ENCODE results near the gene GGT6. TPM values are rescaled to one million over a fixed set of nuclear protein-coding genes. Genes with fewer than 3 reads are reported as not detected.
"Not testable (repeated sequence)": the region's sequence is repeated elsewhere in the genome, so short reads cannot be mapped to it uniquely, and the experiment has no call there.

GGT6 gene
- polyA plus RNA-seq, 2 of the 4 experiments (the other 2 are of a cell fraction) = not detected

- no peak for TF ChIP-seq RCOR1 (IDR thresholded peaks at IDR 0.05; ENCODE audit: low read depth, low read length)
These were observed 19.3 kb upstream of the GGT6 start (continued) for GRCh38 chr17:4579678-4580077.

DNA sequence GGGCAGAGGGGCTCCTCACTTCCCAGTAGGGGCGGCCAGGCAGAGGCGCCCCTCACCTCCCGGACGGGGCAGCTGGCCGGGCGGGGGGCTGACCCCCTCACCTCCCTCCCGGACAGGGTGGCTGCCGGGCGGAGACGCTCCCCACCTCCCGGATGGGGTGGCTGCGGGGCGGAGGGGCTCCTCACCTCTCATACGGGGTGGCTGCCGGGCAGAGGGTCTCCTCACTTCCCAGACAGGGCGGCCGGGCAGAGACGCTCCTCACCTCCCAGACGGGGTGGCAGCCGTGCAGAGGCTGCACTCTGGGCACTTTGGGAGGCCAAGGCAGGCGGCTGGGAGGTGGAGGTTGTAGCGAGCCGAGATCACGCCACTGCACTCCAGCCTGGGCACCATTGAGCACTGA lies 18.0 kb upstream of the GGT6 start:
- H3K4me2 ChIP-seq; H3K27ac ChIP-seq; POLR2A ChIA-PET; ATAC-seq; DNase-seq (ENCODE audit: low read depth in 1 of 2, low spot score in 1 of 2); FAIRE-seq; H3K4me3 ChIP-seq; H3K9me3 ChIP-seq; H3K4me1 ChIP-seq: not testable (repeated sequence)
- CTCF ChIA-PET = interaction anchor here (0.9 to 4.2 kb wide), 5 partner anchors 11 to 47 kb away, joined by 3 to 48 read pairs (median 5); no protein-coding TSS in a partner anchor
- 87% methylated on average over 6 of the region's 24 CpGs for WGBS (ENCODE audit: missing lambda C conversion rate)

GRCh38 chr17:4577386-4577993 lies 17.1 kb upstream of the GGT6 start:
- no peak for DNase-seq (ENCODE audit: low read depth in 1 of 2, low spot score in 1 of 2)
- no peak for FAIRE-seq
- CTCF ChIA-PET = interaction anchor here (0.8 to 4.2 kb wide), 11 partner anchors 10 to 312 kb away, joined by 3 to 48 read pairs (median 4); no protein-coding TSS in a partner anchor
- Histone ChIP-seq H3K4me3 (no peak overlapping the region), H3K27ac (no peak overlapping the region), H3K9me3 (no peaks in the 10 kb centered on the region), H3K4me1 (peaks cover 6% of the 10 kb centered on the region; the same call in 1 of the 3 replicates), H3K4me2 (no peak overlapping the region)
- POLR2A ChIA-PET = no interaction called here
- no peak for ATAC-seq
- TF ChIP-seq MYC (IDR thresholded peaks at IDR 0.05; ENCODE audit: borderline replicate concordance, low read length) = no peak
- no peak for TF ChIP-seq CHD4 (IDR thresholded peaks at IDR 0.05; ENCODE audit: borderline replicate concordance)
- no peak for TF ChIP-seq SMC3 (IDR thresholded peaks at IDR 0.05)
- TF ChIP-seq PBX3 (IDR thresholded peaks at IDR 0.05) = no peak
- 75% methylated on average over 8 of the region's 8 CpGs for WGBS (ENCODE audit: missing lambda C conversion rate)

DNA sequence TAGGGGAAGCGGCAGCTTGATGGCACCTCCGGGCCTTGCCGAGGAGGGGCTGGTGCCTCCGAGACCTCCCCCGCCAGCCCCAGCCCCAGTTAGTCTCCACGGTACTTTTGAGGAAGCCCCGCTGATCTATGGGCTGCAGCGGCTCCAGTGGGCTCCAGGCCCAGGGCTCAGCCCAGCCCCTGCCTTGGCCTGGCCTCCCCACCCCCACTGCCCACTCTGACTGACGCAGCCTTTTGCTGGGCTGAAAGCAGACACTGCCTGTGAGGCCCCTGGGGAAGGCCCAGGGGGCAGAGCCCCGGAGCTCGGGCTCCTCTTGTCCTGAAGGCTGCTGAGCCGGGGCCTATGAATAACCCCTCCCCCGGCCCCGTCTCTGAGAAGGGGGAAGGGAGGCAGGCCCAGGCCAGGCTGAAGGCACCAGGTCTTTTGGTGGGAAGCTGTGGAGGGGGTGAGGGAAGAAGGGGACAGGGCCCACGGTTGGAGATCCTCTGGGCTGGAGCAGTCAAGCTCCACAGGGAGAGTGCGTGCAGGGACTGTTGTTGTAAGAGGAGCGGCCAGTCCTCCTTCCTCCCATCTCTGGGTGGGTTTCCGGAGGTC lies 16.4 kb upstream of the GGT6 start:
- no peak overlapping the region for H3K4me3 ChIP-seq
- WGBS (ENCODE audit: missing lambda C conversion rate) = 83% methylated on average over 13 of the region's 18 CpGs
- peak in 1 of 2 experiments; percentile 10; a peak in 1 of 6 replicates for ATAC-seq
- DNase-seq (ENCODE audit: low read depth in 1 of 2, low spot score in 1 of 2) = no peak
- ChIA-PET POLR2A (no interaction called here), CTCF (interaction anchor here (0.8 to 4.2 kb wide), 11 partner anchors 9 to 313 kb away, joined by 3 to 48 read pairs (median 4); no protein-coding TSS in a partner anchor)
- no peaks in the 10 kb centered on the region for H3K9me3 ChIP-seq
- no peak overlapping the region for H3K27ac ChIP-seq
- TF ChIP-seq, protein P1, sequence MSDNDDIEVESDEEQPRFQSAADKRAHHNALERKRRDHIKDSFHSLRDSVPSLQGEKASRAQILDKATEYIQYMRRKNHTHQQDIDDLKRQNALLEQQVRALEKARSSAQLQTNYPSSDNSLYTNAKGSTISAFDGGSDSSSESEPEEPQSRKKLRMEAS (IDR thresholded peaks at IDR 0.05) = no peak
- TF ChIP-seq RCOR1 (IDR thresholded peaks at IDR 0.05; ENCODE audit: low read depth, low read length) (no peak), CBX2 (IDR thresholded peaks at IDR 0.05; ENCODE audit: borderline replicate concordance, low read depth) (no peak), NFE2L2 (conservative IDR thresholded peaks at IDR 0.05; ENCODE audit: low read length) (no peak), HOXB13 (CRISPR knock-in tag; IDR thresholded peaks at IDR 0.05; ENCODE audit: low read depth) (no peak), ZFP36 (IDR thresholded peaks at IDR 0.05; ENCODE audit: borderline replicate concordance, partially characterized antibody) (no peak), FOXS1 (CRISPR knock-in tag; IDR thresholded peaks at IDR 0.05) (no peak), MAZ (IDR thresholded peaks at IDR 0.05; ENCODE audit: borderline replicate concordance, low read depth, low read length) (no peak), GATA3 (IDR thresholded peaks at IDR 0.05; ENCODE audit: borderline replicate concordance) (no peak), MAFK (IDR thresholded peaks at IDR 0.05; ENCODE audit: partially characterized antibody) (no peak), NPAS2 (CRISPR knock-in tag; IDR thresholded peaks at IDR 0.05; ENCODE audit: borderline replicate concordance) (no peak)
- TF ChIP-seq, protein P2, sequence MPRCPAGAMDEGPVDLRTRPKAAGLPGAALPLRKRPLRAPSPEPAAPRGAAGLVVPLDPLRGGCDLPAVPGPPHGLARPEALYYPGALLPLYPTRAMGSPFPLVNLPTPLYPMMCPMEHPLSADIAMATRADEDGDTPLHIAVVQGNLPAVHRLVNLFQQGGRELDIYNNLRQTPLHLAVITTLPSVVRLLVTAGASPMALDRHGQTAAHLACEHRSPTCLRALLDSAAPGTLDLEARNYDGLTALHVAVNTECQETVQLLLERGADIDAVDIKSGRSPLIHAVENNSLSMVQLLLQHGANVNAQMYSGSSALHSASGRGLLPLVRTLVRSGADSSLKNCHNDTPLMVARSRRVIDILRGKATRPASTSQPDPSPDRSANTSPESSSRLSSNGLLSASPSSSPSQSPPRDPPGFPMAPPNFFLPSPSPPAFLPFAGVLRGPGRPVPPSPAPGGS (IDR thresholded peaks at IDR 0.05) = no peak
- no peak for FAIRE-seq
- no peak overlapping the region for H3K4me2 ChIP-seq
- peaks cover 6% of the 10 kb centered on the region; the same call in 1 of the 3 replicates for H3K4me1 ChIP-seq
